Bronchial epithelial cell (primary cell): ENCODE results near the gene SLC5A12. TPM values are rescaled to one million over a fixed set of nuclear protein-coding genes. Genes with fewer than 3 reads are reported as not detected.

Source experiments
- DNase-seq: peaks from one replicate; pipeline ENCODE4 v3.0.0-alpha.2; 2010; ENCODE audit warnings: low read depth
- FAIRE-seq: peaks from 2 replicates; lab custom pipeline; 2011; peaks lifted over from hg19 to GRCh38; lab: Jason Lieb, UNC
- H3K27me3 ChIP-seq: 2 replicates; pipeline ENCODE4 v1.5.1; 2011; ENCODE audit warnings: low read length; ENCODE audit not compliant: control insufficient read depth, insufficient read depth
- H3K36me3 ChIP-seq: 2 replicates; pipeline ENCODE4 v1.5.1; 2011; ENCODE audit warnings: low read length; ENCODE audit not compliant: control insufficient read depth, insufficient read depth
- H3K4me3 ChIP-seq: 2 replicates; pipeline ENCODE4 v1.5.1; 2011; ENCODE audit warnings: mild to moderate bottlenecking, low read depth, low read length, control low read depth
- total RNA-seq: library from RNA; depleted of rRNA; stranded (reverse); fragments of >200 nt; gene quantifications from 2 replicates; pipeline ENCODE4 v1.2.1, GENCODE V29; 2014
- TF ChIP-seq, protein P1 (sequence below): IDR thresholded peaks from 2 replicates; pipeline ENCODE4 v1.5.1; 2011; ENCODE audit warnings: mild to moderate bottlenecking, moderate library complexity, low read length, control low read depth, inconsistent platforms; ENCODE audit not compliant: insufficient read depth, severe bottlenecking

The SLC5A12 gene, protein sequence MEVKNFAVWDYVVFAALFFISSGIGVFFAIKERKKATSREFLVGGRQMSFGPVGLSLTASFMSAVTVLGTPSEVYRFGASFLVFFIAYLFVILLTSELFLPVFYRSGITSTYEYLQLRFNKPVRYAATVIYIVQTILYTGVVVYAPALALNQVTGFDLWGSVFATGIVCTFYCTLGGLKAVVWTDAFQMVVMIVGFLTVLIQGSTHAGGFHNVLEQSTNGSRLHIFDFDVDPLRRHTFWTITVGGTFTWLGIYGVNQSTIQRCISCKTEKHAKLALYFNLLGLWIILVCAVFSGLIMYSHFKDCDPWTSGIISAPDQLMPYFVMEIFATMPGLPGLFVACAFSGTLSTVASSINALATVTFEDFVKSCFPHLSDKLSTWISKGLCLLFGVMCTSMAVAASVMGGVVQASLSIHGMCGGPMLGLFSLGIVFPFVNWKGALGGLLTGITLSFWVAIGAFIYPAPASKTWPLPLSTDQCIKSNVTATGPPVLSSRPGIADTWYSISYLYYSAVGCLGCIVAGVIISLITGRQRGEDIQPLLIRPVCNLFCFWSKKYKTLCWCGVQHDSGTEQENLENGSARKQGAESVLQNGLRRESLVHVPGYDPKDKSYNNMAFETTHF
- total RNA-seq: not detected in 2 replicates

DNA sequence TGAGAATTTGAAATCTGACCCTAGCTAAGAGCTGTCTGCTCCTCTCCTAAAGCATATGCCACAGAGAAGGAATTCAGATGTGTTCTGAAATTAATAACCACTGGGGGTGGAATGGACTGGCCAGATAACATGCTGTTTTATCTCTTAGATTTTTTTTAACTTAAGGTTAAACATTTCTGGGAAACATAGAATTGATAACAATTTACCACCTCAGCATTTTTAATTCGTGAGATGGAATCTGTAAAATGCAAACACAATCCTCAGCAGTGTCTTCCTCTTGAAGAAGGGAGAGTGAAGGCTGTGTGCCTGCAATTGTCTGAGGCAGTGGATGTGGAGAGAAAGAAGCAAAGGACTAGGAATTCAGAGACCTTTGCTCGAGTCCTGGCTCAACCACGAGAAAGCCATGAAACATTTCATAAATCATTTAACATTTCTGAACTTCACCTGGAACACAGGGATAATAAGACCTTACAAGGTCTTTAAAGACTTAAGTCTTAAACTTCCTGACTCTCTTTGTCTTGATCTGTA, at the start of gene SLC5A12:
SLC5A12 (minus strand) TSS at position 113 of the 528 bp plus-strand sequence. CDS start 346 bp downstream, outside the sequence.
- TF ChIP-seq, protein P1, sequence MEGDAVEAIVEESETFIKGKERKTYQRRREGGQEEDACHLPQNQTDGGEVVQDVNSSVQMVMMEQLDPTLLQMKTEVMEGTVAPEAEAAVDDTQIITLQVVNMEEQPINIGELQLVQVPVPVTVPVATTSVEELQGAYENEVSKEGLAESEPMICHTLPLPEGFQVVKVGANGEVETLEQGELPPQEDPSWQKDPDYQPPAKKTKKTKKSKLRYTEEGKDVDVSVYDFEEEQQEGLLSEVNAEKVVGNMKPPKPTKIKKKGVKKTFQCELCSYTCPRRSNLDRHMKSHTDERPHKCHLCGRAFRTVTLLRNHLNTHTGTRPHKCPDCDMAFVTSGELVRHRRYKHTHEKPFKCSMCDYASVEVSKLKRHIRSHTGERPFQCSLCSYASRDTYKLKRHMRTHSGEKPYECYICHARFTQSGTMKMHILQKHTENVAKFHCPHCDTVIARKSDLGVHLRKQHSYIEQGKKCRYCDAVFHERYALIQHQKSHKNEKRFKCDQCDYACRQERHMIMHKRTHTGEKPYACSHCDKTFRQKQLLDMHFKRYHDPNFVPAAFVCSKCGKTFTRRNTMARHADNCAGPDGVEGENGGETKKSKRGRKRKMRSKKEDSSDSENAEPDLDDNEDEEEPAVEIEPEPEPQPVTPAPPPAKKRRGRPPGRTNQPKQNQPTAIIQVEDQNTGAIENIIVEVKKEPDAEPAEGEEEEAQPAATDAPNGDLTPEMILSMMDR: no peak
- FAIRE-seq (no peak), DNase-seq (no peak)
- no peaks in the 10 kb centered on the region for H3K27me3 ChIP-seq
- H3K36me3 ChIP-seq: no peaks in the 10 kb centered on the region
- H3K4me3 ChIP-seq: no peak within 1 kb of the TSS

DNA sequence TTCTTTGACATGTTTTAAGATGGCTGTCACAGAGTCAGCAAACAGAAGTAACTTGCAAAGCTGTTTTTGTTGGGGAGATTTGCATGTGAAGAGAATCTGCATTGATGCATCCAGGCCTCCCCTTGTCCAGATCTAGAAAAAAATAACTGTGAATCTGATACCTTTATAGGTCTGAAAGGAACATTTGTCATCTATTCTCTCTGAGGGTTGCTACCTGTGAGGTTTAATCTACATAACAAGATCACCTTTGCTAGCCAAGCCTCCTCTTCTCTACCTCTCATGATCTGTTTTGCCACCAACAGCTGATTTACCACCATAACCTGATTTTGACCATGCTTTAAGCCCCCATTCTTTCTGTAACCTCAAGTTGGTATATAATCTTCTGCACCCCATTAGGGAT, 47.2 kb upstream of the SLC5A12 start:
- H3K36me3 ChIP-seq: no peaks in the 10 kb centered on the region
- TF ChIP-seq, protein P1: no peak
- FAIRE-seq (no peak), DNase-seq (no peak)
- no peaks in the 10 kb centered on the region for H3K27me3 ChIP-seq
- no peak overlapping the region for H3K4me3 ChIP-seq

DNA sequence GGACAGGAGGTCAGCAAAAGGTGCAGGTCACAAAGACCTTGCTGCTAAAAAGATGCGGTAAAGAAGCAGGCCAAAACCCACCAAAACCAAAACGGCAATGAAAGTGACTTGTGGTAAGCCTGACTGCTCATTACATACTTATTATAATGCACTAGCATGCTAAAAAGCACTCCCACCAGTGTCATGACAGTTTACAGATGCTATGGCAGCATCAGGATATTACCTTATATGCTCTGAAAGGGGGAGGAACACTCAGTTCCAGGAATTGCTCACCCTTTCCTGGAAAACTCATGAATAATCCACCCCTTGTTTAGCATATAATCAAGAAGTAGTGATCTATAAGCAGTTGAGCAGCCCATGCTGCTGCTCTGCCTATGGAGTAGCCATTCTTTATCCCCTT, 45.2 kb upstream of the SLC5A12 start:
- no peak for DNase-seq
- H3K36me3 ChIP-seq: no peaks in the 10 kb centered on the region
- H3K4me3 ChIP-seq: no peak overlapping the region
- TF ChIP-seq, protein P1: no peak
- H3K27me3 ChIP-seq: no peaks in the 10 kb centered on the region
- no peak for FAIRE-seq

DNA sequence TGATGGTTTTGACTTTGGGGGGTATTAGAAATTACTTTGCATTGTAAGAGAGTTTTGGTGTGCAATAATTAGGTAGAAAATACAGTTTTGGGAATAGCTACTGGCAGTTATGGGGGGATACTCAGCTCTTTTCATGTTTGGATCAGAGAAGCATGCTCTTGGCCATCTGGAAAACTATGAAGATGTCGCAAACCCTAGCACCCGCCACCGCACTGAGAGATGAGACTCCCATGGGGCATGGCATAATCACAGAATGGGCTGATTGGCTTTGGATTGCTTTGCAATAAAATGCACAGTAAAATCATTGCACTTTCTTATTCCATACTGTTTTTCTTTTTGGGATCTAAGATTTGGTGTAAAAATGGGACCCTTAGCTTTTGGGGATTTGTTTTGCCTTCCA, 43.5 kb upstream of the SLC5A12 start:
- H3K36me3 ChIP-seq: no peaks in the 10 kb centered on the region
- DNase-seq: no peak
- TF ChIP-seq, protein P1: no peak
- no peak for FAIRE-seq
- no peaks in the 10 kb centered on the region for H3K27me3 ChIP-seq
- no peak overlapping the region for H3K4me3 ChIP-seq

DNA sequence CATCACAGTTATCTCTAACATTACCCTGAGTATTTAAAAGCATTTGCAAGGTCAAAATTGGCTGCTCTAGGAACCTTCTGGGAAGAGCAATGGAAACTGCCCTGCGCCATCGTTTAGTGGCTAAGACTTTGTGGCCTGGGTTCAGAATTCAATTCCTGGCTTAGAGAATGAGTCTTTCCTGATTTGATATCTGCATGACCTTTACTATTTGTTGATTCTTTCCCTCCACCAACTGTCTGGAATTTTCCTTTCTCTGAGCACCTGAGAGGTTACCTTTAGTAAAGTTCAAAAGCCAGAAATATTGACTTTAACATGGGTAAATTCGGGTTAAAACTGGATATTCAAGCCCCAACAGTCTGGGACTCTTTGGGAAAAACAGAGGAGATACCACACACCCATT, 43.0 kb upstream of the SLC5A12 start:
- Histone ChIP-seq H3K4me3 (no peak overlapping the region), H3K27me3 (no peaks in the 10 kb centered on the region), H3K36me3 (no peaks in the 10 kb centered on the region)
- DNase-seq: no peak
- TF ChIP-seq, protein P1: no peak
- no peak for FAIRE-seq
